GM12878 (cell line): ENCODE measurements around the gene DNAJC16. TPM values are rescaled to one million over a fixed set of nuclear protein-coding genes. Genes with fewer than 3 reads are reported as not detected.

Source experiments
- ATAC-seq: fragments of 200-7000 bp; cut with Tn5 transposase; 3 replicates; pipeline ENCODE4 v1.9.1; 2020; ENCODE audit warnings: mild to moderate bottlenecking, moderate library complexity
- BruUV-seq: library from RNA; stranded (reverse); fragments of 400-500 nt; replicated peaks from 2 replicates; lab custom pipeline; 2021; lab: Mats Ljungman, UMichigan
- CTCF ChIA-PET: fragments of 300-600 bp; sonication (Branson Sonifier 250); formaldehyde crosslinking; extraction: SDS; loops from one replicate; lab custom pipeline; 2021; ENCODE audit warnings: inconsistent platforms; lab: Yijun Ruan, JAX
- POLR2A ChIA-PET: fragments of 350-600 bp; formaldehyde crosslinking; extraction: SDS; loops from one replicate; lab custom pipeline; 2021; ENCODE audit warnings: inconsistent platforms; lab: Charles Lee
- RAD21 ChIA-PET: fragments of 300-600 bp; sonication (Branson Sonifier 250); formaldehyde crosslinking; loops from one replicate; lab custom pipeline; 2023; ENCODE audit warnings: antibody characterized with exemption; ENCODE audit not compliant: unreplicated experiment; lab: Charles Lee
- SMC1A ChIA-PET: fragments of 300-600 bp; sonication (Branson Sonifier 250); formaldehyde crosslinking; loops from one replicate; lab custom pipeline; 2023; ENCODE audit not compliant: unreplicated experiment, uncharacterized antibody; lab: Charles Lee
- DNase-seq: peaks from one replicate; pipeline ENCODE4 v3.0.0-alpha.2; 2011; ENCODE audit warnings: low read depth, low spot score
- FAIRE-seq: peaks from 3 replicates; lab custom pipeline; 2011; peaks lifted over from hg19 to GRCh38; lab: Jason Lieb, UNC
- H2AFZ ChIP-seq: 2 replicates; pipeline ENCODE4 v1.6.0; 2011; ENCODE audit warnings: low read depth, low read length, control low read depth; ENCODE audit not compliant: control insufficient read depth
- H3K27ac ChIP-seq: 2 replicates; pipeline ENCODE4 v1.5.1; 2011; ENCODE audit warnings: control low read depth; ENCODE audit not compliant: control insufficient read depth, insufficient read depth
- H3K27me3 ChIP-seq, 2 experiments: replicated peaks in 1 of 2; 2 replicates each; pipeline versions ENCODE4 v1.6.0 to v1.6.1; 2011; ENCODE audit warnings: low read length in 1 of 2; ENCODE audit not compliant: control insufficient read depth in 2 of 2, insufficient read depth in 2 of 2
- H3K36me3 ChIP-seq, 2 experiments: 2 replicates each; pipeline ENCODE4 v1.5.1; 2011; ENCODE audit warnings: low read length in 1 of 2; ENCODE audit not compliant: control insufficient read depth in 2 of 2, insufficient read depth in 2 of 2
- H3K4me1 ChIP-seq: 2 replicates; pipeline ENCODE4 v1.6.1; 2011; ENCODE audit warnings: mild to moderate bottlenecking, low read length, moderate library complexity, mixed read lengths; ENCODE audit not compliant: control insufficient read depth, insufficient read depth
- H3K4me2 ChIP-seq: 2 replicates; pipeline ENCODE4 v1.6.0; 2011; ENCODE audit warnings: control low read depth; ENCODE audit not compliant: control insufficient read depth, insufficient read depth
- H3K4me3 ChIP-seq: fragments of 200-600 bp; sonication (generic); 2 replicates; pipeline ENCODE4 v1.5.1; 2016
- H3K79me2 ChIP-seq: 2 replicates; pipeline ENCODE4 v1.6.0; 2011; ENCODE audit warnings: low read length; ENCODE audit not compliant: control insufficient read depth, insufficient read depth
- H3K9ac ChIP-seq: 2 replicates; pipeline ENCODE4 v1.8.0; 2011; ENCODE audit warnings: low read length, control low read depth, mixed read lengths; ENCODE audit not compliant: control insufficient read depth, insufficient read depth
- H3K9me3 ChIP-seq: replicated peaks from 3 replicates; pipeline ENCODE4 v1.5.1; 2011; ENCODE audit warnings: mild to moderate bottlenecking, low read length; ENCODE audit not compliant: control insufficient read depth, insufficient read depth
- H4K20me1 ChIP-seq: 2 replicates; pipeline ENCODE4 v1.6.0; 2011; ENCODE audit not compliant: control insufficient read depth, insufficient read depth
- FOS ChIP-seq: IDR thresholded peaks from 3 replicates; pipeline ENCODE4 v1.6.1; 2011; ENCODE audit warnings: borderline replicate concordance; ENCODE audit not compliant: insufficient read length; ENCODE audit errors: extremely low read depth
- KAT2A ChIP-seq: conservative IDR thresholded peaks from 2 replicates; pipeline ENCODE4 v1.6.1; 2011; ENCODE audit warnings: low read depth, low read length; ENCODE audit not compliant: control insufficient read depth
- LARP7 ChIP-seq: fragments of 450-650 bp; IDR thresholded peaks from 2 replicates; pipeline ENCODE4 v1.6.1; 2017; ENCODE audit warnings: mild to moderate bottlenecking
- MXI1 ChIP-seq: fragments of 150-350 bp; IDR thresholded peaks from 2 replicates; pipeline ENCODE4 v1.6.1; 2011; ENCODE audit warnings: low read depth, mild to moderate bottlenecking, inconsistent platforms, low read length, improper control_type of control experiment
- NBN ChIP-seq: fragments of 450-650 bp; IDR thresholded peaks from 2 replicates; pipeline ENCODE4 v1.6.1; 2016
- POLR2A ChIP-seq: IDR thresholded peaks from 2 replicates; pipeline ENCODE4 v1.6.1; 2011; ENCODE audit warnings: low read depth, mild to moderate bottlenecking, low read length
- PRDM15 ChIP-seq: fragments of 450-650 bp; formaldehyde crosslinking; IDR thresholded peaks from 2 replicates; pipeline ENCODE4 v1.4.0; 2020; ENCODE audit warnings: mild to moderate bottlenecking, moderate library complexity
- RELA ChIP-seq: fragments of 450-650 bp; IDR thresholded peaks from 2 replicates; pipeline ENCODE4 v1.8.0; 2014; ENCODE audit warnings: borderline replicate concordance; ENCODE audit not compliant: partially characterized antibody
- SMAD5 ChIP-seq: IDR thresholded peaks from 2 replicates; pipeline ENCODE4 v1.6.1; 2016; ENCODE audit warnings: antibody characterized with exemption, low read depth
- SMC3 ChIP-seq: IDR thresholded peaks from 2 replicates; pipeline ENCODE4 v1.6.1; 2011; ENCODE audit warnings: low read length, improper control_type of control experiment, borderline replicate concordance
- WRNIP1 ChIP-seq: IDR thresholded peaks from 2 replicates; pipeline ENCODE4 v1.6.1; 2011; ENCODE audit warnings: low read depth, low read length, improper control_type of control experiment, borderline replicate concordance
- ZNF24 ChIP-seq: fragments of 450-650 bp; IDR thresholded peaks from 2 replicates; pipeline ENCODE4 v1.6.1; 2017; ENCODE audit warnings: antibody characterized with exemption, mild to moderate bottlenecking
- ZZZ3 ChIP-seq: IDR thresholded peaks from 2 replicates; pipeline ENCODE4 v1.6.1; 2011; ENCODE audit warnings: low read depth; ENCODE audit not compliant: control insufficient read depth, insufficient read length
- WGBS: methylation state at CpG from one replicate; pipeline ENCODE4 v1.1.6; 2016; ENCODE audit warnings: low lambda C conversion rate; ENCODE audit not compliant: insufficient replicate concordance, insufficient coverage; ENCODE audit errors: missing lambda C conversion rate; 5-methylcytosine and 5-hydroxymethylcytosine counted together
- in situ Hi-C: fragments of 300-500 bp; cut with MboI; formaldehyde crosslinking; loops from 9 replicates; pipeline ENCODE4 v1.14.3; 2018; ENCODE audit warnings: mixed read lengths
- intact Hi-C: fragments of 100-400 bp; cut with micrococcal nuclease; formaldehyde crosslinking; loops from one replicate; pipeline ENCODE4 v1.14.2; 2022; ENCODE audit not compliant: unreplicated experiment
- polyA plus RNA-seq, 11 experiments: library from polyadenylated mRNA; depleted of rRNA in 4 of 11; unstranded in 6 of 11; stranded (reverse) in 5 of 11; fragments of >200 nt; fragmentation: Nextera tagmentation in 4 of 11; fragmentation: Illumina TruSeq in 1 of 11; extraction: Ambion mirVana in 4 of 11; extraction: Trizol in 1 of 11; gene quantifications; 1 replicate in 1 of 11; 2 replicates in 10 of 11; pipeline versions ENCODE4 v1.2.1 to v1.2.3, GENCODE V29; 2011 to 2016; ENCODE audit warnings: inconsistent platforms in 2 of 11, missing spikeins in 2 of 11, low read depth in 1 of 11
- total RNA-seq, 4 experiments: library from RNA; depleted of rRNA in 3 of 4; stranded (reverse); fragments of >200 nt in 3 of 4; fragmentation: Illumina TruSeq in 1 of 4; extraction: Trizol in 1 of 4; gene quantifications; 2 replicates each; pipeline versions ENCODE4 v1.2.1 to v1.2.3, GENCODE V29; 2013 to 2021
- TF ChIP-seq, protein P1 (sequence below): IDR thresholded peaks from 2 replicates; pipeline ENCODE4 v1.6.1; 2012; ENCODE audit warnings: low read length, inconsistent platforms
- TF ChIP-seq, protein P2 (sequence below): fragments of 450-650 bp; formaldehyde crosslinking; IDR thresholded peaks from 2 replicates; pipeline ENCODE4 v1.4.0; 2022; ENCODE audit warnings: mild to moderate bottlenecking, moderate library complexity

Gene DNAJC16
- total and polyA plus RNA-seq, 10 of the 15 experiments (the other 5 are each of a cell fraction or from before 2014, with no cell fraction given) = 2.4 to 12.7 (median 7.8) TPM

DNA sequence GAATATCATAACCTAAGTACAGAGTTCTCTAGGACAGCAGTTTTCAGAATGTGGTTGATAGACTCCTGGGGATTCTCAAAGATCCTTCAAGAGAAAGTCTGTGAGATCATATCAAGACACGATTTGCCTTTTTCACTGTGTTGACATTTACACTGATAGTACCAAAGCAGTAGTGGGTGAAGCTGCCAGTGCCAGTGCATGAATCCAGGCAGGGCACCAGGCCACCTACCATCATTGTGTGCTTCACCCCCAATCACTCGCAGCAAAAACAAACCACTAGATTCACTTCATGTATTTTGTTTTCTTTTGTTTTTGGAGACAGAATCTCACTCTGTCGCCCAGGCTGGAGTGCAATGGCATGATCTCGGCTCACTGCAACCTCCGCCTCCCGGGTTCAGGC is 23.9 kb downstream of the DNAJC16 start (continued):
- TF ChIP-seq, protein P1, sequence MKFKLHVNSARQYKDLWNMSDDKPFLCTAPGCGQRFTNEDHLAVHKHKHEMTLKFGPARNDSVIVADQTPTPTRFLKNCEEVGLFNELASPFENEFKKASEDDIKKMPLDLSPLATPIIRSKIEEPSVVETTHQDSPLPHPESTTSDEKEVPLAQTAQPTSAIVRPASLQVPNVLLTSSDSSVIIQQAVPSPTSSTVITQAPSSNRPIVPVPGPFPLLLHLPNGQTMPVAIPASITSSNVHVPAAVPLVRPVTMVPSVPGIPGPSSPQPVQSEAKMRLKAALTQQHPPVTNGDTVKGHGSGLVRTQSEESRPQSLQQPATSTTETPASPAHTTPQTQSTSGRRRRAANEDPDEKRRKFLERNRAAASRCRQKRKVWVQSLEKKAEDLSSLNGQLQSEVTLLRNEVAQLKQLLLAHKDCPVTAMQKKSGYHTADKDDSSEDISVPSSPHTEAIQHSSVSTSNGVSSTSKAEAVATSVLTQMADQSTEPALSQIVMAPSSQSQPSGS = no peak
- TF ChIP-seq, protein P2, sequence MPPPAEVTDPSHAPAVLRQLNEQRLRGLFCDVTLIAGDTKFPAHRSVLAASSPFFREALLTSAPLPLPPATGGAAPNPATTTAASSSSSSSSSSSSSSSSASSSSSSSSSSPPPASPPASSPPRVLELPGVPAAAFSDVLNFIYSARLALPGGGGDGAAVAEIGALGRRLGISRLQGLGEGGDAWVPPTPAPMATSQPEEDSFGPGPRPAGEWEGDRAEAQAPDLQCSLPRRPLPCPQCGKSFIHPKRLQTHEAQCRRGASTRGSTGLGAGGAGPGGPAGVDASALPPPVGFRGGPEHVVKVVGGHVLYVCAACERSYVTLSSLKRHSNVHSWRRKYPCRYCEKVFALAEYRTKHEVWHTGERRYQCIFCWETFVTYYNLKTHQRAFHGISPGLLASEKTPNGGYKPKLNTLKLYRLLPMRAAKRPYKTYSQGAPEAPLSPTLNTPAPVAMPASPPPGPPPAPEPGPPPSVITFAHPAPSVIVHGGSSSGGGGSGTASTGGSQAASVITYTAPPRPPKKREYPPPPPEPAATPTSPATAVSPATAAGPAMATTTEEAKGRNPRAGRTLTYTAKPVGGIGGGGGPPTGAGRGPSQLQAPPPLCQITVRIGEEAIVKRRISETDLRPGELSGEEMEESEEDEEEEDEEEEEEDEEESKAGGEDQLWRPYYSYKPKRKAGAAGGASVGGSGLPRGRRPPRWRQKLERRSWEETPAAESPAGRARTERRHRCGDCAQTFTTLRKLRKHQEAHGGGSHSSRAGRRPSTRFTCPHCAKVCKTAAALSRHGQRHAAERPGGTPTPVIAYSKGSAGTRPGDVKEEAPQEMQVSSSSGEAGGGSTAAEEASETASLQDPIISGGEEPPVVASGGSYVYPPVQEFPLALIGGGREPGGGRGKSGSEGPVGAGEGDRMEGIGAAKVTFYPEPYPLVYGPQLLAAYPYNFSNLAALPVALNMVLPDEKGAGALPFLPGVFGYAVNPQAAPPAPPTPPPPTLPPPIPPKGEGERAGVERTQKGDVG (CRISPR knock-in tag) = no peak
- TF ChIP-seq WRNIP1 (no peak), LARP7 (no peak), KAT2A (no peak), NBN (no peak), FOS (no peak)

GRCh38 chr1:15557008-15557407 is 30.4 kb downstream of the DNAJC16 start:
- FAIRE-seq (no peak), DNase-seq (no peak), ATAC-seq (no peak)
- Histone ChIP-seq H3K4me2 (no peak overlapping the region), H3K36me3 (no peaks in the 10 kb centered on the region; a peak in 2 of 4 replicates), H3K9ac (no peak overlapping the region), H3K79me2 (no peaks in the 10 kb centered on the region), H3K9me3 (no peaks in the 10 kb centered on the region), H3K27me3 (no peaks in the 10 kb centered on the region), H2AFZ (no peak overlapping the region), H3K27ac (no peak overlapping the region), H4K20me1 (no peaks in the 10 kb centered on the region), H3K4me1 (no peaks in the 10 kb centered on the region), H3K4me3 (no peak overlapping the region)
- SMC1A ChIA-PET = interaction anchor here (1.0 to 1.5 kb wide), 3 partner anchors 13 to 36 kb away, joined by 3 to 4 read pairs (median 3); no protein-coding TSS in a partner anchor
- CTCF ChIA-PET = no interaction called here
- RAD21 ChIA-PET = no interaction called here
- 96% methylated on average over 2 of the region's 2 CpGs for WGBS
- in situ Hi-C loops = no loop called here
- no TSS peak for BruUV-seq
- POLR2A ChIA-PET = no interaction called here
- intact Hi-C loops = no loop called here
- TF ChIP-seq PRDM15 (CRISPR knock-in tag) (no peak), SMC3 (no peak), POLR2A (no peak), ZZZ3 (no peak), SMAD5 (no peak), ZNF24 (no peak), RELA (no peak), MXI1 (no peak), KAT2A (no peak), WRNIP1 (no peak)
